ENCODE data around the gene LRBA.
"Not testable (repeated sequence)": the region's sequence is repeated elsewhere in the genome, so short reads cannot be mapped to it uniquely, and the experiment has no call there.

The LRBA gene

GRCh38 chr4:150515135-150515534 lies 499.9 kb downstream of the LRBA start:
- Histone ChIP-seq H3K79me2 (ENCODE audit: insufficient read depth, low read length) (no peaks in the 10 kb centered on the region), H3K36me3 (ENCODE audit: insufficient read depth, low read length) (no peaks in the 10 kb centered on the region), H3K9ac (ENCODE audit: low read depth, low read length) (no peak overlapping the region), H4K20me1 (ENCODE audit: insufficient read depth, low read length) (no peaks in the 10 kb centered on the region), H3K4me3 (ENCODE audit: low read depth in 1 of 2, low read length in 2 of 2) (no peak overlapping the region), H3K4me1 (ENCODE audit: insufficient read depth, low read length) (no peaks in the 10 kb centered on the region), H3K27ac (ENCODE audit: low read length) (no peak overlapping the region), H3K4me2 (ENCODE audit: insufficient read depth, low read length) (no peak overlapping the region), H3K9me3 (ENCODE audit: insufficient read depth, low read length, severe bottlenecking) (no peaks in the 10 kb centered on the region), H3K27me3 (ENCODE audit: insufficient read depth, low read length, poor library complexity) (no peaks in the 10 kb centered on the region), H2AFZ (ENCODE audit: low read depth, low read length) (no peak overlapping the region)
- DNase-seq = no peak
- no peak for ATAC-seq (ENCODE audit: insufficient read depth, low read depth)
- TF ChIP-seq EZH2 (IDR thresholded peaks at IDR 0.05; ENCODE audit: borderline replicate concordance, low read depth, low read length, severe bottlenecking) (no peak), CTCF (IDR thresholded peaks at IDR 0.05; ENCODE audit: borderline replicate concordance, extremely low read depth, low read length, poor library complexity, severe bottlenecking) (no peak)

- ATAC-seq (ENCODE audit: insufficient read depth, low read depth) (no peak), DNase-seq (no peak)
- no peaks in the 10 kb centered on the region for H3K4me1 ChIP-seq (ENCODE audit: insufficient read depth, low read length)
- no peaks in the 10 kb centered on the region for H3K36me3 ChIP-seq (ENCODE audit: insufficient read depth, low read length)
- H4K20me1 ChIP-seq (ENCODE audit: insufficient read depth, low read length) = no peaks in the 10 kb centered on the region
- no peak overlapping the region for H3K9ac ChIP-seq (ENCODE audit: low read depth, low read length)
- H2AFZ ChIP-seq (ENCODE audit: low read depth, low read length) = no peak overlapping the region
- H3K27me3 ChIP-seq (ENCODE audit: insufficient read depth, low read length, poor library complexity) = no peaks in the 10 kb centered on the region
- no peaks in the 10 kb centered on the region for H3K9me3 ChIP-seq (ENCODE audit: insufficient read depth, low read length, severe bottlenecking)
- H3K27ac ChIP-seq (ENCODE audit: low read length) = no peak overlapping the region
- no peak overlapping the region for H3K4me2 ChIP-seq (ENCODE audit: insufficient read depth, low read length)
- TF ChIP-seq EZH2 (IDR thresholded peaks at IDR 0.05; ENCODE audit: borderline replicate concordance, low read depth, low read length, severe bottlenecking) (no peak), CTCF (IDR thresholded peaks at IDR 0.05; ENCODE audit: borderline replicate concordance, extremely low read depth, low read length, poor library complexity, severe bottlenecking) (no peak)
- no peaks in the 10 kb centered on the region for H3K79me2 ChIP-seq (ENCODE audit: insufficient read depth, low read length)
- H3K4me3 ChIP-seq (ENCODE audit: low read depth in 1 of 2, low read length in 2 of 2) = no peak overlapping the region
Observed at GRCh38 chr4:150514709-150515108, 500.4 kb downstream of the LRBA start.

- Histone ChIP-seq H3K4me1 (ENCODE audit: insufficient read depth, low read length) (no peaks in the 10 kb centered on the region), H3K79me2 (ENCODE audit: insufficient read depth, low read length) (no peaks in the 10 kb centered on the region), H3K4me3 (ENCODE audit: low read depth in 1 of 2, low read length in 2 of 2) (no peak overlapping the region), H3K9ac (ENCODE audit: low read depth, low read length) (no peak overlapping the region), H3K9me3 (ENCODE audit: insufficient read depth, low read length, severe bottlenecking) (no peaks in the 10 kb centered on the region), H3K27ac (ENCODE audit: low read length) (no peak overlapping the region), H3K27me3 (ENCODE audit: insufficient read depth, low read length, poor library complexity) (no peaks in the 10 kb centered on the region), H4K20me1 (ENCODE audit: insufficient read depth, low read length) (no peaks in the 10 kb centered on the region), H3K36me3 (ENCODE audit: insufficient read depth, low read length) (no peaks in the 10 kb centered on the region), H2AFZ (ENCODE audit: low read depth, low read length) (no peak overlapping the region), H3K4me2 (ENCODE audit: insufficient read depth, low read length) (no peak overlapping the region)
- TF ChIP-seq CTCF (IDR thresholded peaks at IDR 0.05; ENCODE audit: borderline replicate concordance, extremely low read depth, low read length, poor library complexity, severe bottlenecking) (no peak), EZH2 (IDR thresholded peaks at IDR 0.05; ENCODE audit: borderline replicate concordance, low read depth, low read length, severe bottlenecking) (no peak)
- no peak for ATAC-seq (ENCODE audit: insufficient read depth, low read depth)
- no peak for DNase-seq
Observed at GRCh38 chr4:150510176-150510865, 504.8 kb downstream of the LRBA start.

- H3K27me3 ChIP-seq (ENCODE audit: insufficient read depth, low read length, poor library complexity); H3K79me2 ChIP-seq (ENCODE audit: insufficient read depth, low read length); H3K4me1 ChIP-seq (ENCODE audit: insufficient read depth, low read length); ATAC-seq (ENCODE audit: insufficient read depth, low read depth); H4K20me1 ChIP-seq (ENCODE audit: insufficient read depth, low read length); H3K9me3 ChIP-seq (ENCODE audit: insufficient read depth, low read length, severe bottlenecking); H3K4me2 ChIP-seq (ENCODE audit: insufficient read depth, low read length); H2AFZ ChIP-seq (ENCODE audit: low read depth, low read length); H3K9ac ChIP-seq (ENCODE audit: low read depth, low read length); H3K4me3 ChIP-seq (ENCODE audit: low read depth in 1 of 2, low read length in 2 of 2); DNase-seq; H3K36me3 ChIP-seq (ENCODE audit: insufficient read depth, low read length); H3K27ac ChIP-seq (ENCODE audit: low read length): not testable (repeated sequence)
Observed at GRCh38 chr4:150507656-150508055, 507.4 kb downstream of the LRBA start.
